Measurements from ENCODE around the gene MBNL1.

DNA sequence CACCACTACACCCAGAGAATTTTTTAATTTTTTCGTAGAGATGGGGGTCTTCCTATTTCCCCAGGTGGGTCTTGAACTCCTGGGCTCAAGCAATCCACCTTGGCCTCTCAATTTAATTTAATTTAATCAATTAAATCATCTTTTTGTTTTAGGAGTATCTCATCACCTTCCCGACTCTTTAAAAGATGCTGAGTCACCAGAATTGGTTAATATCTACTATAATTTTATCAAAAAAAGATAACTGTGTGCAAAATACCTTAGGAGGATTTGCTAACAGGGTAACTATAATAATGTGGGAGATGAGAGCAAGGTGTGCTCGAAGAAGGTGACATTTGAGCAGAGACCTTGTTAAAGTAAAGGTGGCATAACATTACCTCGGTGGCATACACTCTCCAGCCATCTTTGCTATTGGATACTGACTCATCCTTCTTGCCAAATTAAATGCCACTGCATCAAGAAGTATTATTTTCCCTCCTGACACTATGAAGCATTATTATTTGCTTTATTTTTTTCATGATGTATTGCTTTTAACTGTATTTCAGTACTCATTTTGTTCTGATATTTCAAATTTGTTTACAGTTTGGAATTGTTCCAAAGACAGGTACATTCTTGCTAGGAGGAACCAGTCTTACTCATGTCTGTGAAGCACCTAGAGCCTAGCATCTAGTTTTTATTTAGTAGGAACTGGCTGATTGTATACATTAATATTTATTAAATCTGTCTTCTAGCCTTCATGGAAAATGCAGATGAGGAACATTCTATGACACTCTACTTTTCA, 200.7 kb downstream of the MBNL1 start:
- TF ChIP-seq ARNTL (CRISPR knock-in tag; IDR thresholded peaks at IDR 0.05; ENCODE audit: borderline replicate concordance, low read depth) = no peak
- no peak for TF ChIP-seq PATZ1 (CRISPR knock-in tag; IDR thresholded peaks at IDR 0.05; ENCODE audit: borderline replicate concordance)
- TF ChIP-seq, protein P1, sequence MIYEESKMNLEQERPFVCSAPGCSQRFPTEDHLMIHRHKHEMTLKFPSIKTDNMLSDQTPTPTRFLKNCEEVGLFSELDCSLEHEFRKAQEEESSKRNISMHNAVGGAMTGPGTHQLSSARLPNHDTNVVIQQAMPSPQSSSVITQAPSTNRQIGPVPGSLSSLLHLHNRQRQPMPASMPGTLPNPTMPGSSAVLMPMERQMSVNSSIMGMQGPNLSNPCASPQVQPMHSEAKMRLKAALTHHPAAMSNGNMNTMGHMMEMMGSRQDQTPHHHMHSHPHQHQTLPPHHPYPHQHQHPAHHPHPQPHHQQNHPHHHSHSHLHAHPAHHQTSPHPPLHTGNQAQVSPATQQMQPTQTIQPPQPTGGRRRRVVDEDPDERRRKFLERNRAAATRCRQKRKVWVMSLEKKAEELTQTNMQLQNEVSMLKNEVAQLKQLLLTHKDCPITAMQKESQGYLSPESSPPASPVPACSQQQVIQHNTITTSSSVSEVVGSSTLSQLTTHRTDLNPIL (CRISPR knock-in tag; IDR thresholded peaks at IDR 0.05; ENCODE audit: low read depth) = no peak
- TF ChIP-seq BACH2 (CRISPR knock-in tag; IDR thresholded peaks at IDR 0.05; ENCODE audit: borderline replicate concordance) = no peak
- TF ChIP-seq ESRRG (CRISPR knock-in tag; IDR thresholded peaks at IDR 0.05) = no peak
- no peak for TF ChIP-seq ISL1 (CRISPR knock-in tag; IDR thresholded peaks at IDR 0.05)
- no peak for TF ChIP-seq ZFP30 (CRISPR knock-in tag; IDR thresholded peaks at IDR 0.05)
- TF ChIP-seq, protein P2, sequence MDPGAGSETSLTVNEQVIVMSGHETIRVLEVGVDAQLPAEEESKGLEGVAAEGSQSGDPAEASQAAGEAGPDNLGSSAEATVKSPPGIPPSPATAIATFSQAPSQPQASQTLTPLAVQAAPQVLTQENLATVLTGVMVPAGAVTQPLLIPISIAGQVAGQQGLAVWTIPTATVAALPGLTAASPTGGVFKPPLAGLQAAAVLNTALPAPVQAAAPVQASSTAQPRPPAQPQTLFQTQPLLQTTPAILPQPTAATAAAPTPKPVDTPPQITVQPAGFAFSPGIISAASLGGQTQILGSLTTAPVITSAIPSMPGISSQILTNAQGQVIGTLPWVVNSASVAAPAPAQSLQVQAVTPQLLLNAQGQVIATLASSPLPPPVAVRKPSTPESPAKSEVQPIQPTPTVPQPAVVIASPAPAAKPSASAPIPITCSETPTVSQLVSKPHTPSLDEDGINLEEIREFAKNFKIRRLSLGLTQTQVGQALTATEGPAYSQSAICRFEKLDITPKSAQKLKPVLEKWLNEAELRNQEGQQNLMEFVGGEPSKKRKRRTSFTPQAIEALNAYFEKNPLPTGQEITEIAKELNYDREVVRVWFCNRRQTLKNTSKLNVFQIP (CRISPR knock-in tag; IDR thresholded peaks at IDR 0.05; ENCODE audit: borderline replicate concordance, low read depth) = no peak
- TF ChIP-seq ZNF565 (CRISPR knock-in tag; conservative IDR thresholded peaks at IDR 0.05; ENCODE audit: low read depth) = no peak
- no peak for TF ChIP-seq TSHZ2 (CRISPR knock-in tag; IDR thresholded peaks at IDR 0.05)
- TF ChIP-seq PPARA (CRISPR knock-in tag; IDR thresholded peaks at IDR 0.05; ENCODE audit: borderline replicate concordance) = no peak
- TF ChIP-seq ZNF70 (CRISPR knock-in tag; IDR thresholded peaks at IDR 0.05) = no peak
